ENCODE data around the gene OR2D2.
"Not testable (repeated sequence)": the region's sequence is repeated elsewhere in the genome, so short reads cannot be mapped to it uniquely, and the experiment has no call there.

The OR2D2 gene, protein sequence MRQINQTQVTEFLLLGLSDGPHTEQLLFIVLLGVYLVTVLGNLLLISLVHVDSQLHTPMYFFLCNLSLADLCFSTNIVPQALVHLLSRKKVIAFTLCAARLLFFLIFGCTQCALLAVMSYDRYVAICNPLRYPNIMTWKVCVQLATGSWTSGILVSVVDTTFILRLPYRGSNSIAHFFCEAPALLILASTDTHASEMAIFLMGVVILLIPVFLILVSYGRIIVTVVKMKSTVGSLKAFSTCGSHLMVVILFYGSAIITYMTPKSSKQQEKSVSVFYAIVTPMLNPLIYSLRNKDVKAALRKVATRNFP

DNA sequence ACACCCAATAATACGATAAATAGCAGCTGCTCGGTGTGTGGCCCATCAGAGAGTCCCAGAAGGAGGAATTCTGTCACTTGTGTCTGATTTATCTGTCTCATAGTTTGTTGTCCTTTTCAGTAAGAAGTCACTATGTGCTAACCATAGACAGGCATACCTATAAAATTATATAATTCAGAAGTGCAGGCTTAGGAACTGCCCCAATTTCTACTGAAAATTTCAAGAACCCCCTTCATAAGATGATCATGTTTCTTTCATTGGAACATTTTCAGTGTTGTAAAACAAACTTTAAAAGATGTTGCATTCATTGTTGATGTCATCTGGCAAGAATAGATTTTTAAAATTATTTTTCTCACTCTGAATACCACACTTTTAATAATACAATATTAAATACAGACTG is at the start of gene OR2D2:
OR2D2 (minus strand) TSS at position 101 of the 400 bp plus-strand sequence; CDS start at position 101, 0 bp downstream.
- no peak for DNase-seq

DNA sequence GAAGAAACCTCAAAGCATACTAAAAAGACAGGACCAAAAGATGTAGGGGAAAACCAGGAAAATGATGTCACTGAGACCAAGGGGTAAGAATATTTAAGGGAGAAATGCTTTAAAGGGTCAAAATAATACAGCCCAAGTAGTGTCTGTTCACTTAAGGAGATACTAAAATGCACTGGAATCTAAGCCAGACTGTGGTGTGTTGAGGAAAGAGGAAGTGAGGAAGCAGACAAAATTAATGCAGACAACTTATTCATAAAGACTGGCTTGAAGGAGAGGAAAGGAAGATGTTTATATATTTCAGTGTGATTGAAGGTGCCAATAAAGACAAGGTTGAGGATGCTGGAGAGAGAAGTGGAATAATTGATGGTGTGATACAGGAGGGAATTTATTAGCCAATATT is 49.7 kb upstream of the OR2D2 start:
- DNase-seq: no peak

DNA sequence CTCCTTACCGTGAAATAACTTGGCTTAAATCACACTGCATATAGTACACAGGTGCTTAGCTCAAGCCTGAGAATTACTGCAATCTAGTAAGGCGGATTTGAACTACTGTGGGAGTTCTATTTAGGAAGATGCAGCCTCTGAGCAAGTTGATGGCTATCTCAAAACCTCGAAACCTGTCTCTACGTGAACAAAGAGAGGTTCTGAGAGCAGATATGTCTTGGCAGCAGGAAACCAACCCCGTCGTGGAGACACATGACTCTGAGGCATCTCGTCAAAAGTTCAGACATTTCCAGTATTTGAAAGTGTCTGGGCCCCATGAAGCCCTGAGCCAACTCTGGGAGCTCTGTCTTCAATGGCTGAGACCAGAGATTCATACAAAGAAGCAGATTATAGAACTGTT is 39.8 kb upstream of the OR2D2 start:
- no peak for DNase-seq

DNA sequence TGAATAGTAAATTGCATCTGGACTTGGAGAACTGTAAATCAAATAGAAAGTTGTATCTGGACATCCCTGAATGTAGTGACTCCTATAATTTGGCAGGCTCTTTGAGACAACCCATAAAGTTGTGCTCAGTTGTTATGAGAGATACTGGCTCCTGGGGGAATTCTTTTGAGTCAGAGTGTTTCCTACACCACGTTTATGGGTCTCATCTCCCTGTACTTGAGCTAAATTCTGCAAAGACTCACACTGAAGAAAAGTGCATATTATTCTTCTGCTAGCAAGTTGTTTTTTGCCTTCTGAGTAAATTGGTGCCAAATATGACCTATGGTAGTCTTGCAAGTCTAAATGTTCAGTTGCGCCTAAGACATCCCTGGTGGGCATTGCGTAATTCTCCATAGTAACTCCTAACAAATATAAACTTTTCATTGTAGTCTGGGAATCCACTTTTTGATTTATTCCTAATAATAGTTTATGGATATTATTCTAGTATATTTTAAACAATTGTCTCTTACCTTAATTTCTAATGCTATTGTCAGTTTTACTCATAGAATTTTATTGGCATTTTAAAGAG is 38.9 kb upstream of the OR2D2 start:
- no peak for DNase-seq

DNA sequence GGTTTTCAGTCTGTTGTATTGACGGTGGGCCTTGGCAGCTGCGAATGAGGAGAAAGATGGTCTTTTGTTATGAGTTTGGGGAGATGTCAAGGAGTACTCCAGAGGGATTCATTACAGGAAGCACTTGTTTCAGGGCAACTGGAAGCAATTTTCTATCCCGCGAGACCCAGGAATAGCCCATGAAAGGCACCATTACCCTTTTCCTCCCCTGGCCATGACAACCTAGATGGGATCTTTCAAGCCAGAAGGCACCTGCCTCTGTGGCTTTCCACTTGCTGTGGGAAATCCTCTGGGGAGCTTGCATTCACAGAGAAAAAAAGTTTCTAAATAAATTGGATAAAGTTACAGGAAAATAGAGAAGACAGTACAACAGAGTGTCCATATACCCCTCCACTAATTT is 36.6 kb upstream of the OR2D2 start:
- DNase-seq: no peak

DNA sequence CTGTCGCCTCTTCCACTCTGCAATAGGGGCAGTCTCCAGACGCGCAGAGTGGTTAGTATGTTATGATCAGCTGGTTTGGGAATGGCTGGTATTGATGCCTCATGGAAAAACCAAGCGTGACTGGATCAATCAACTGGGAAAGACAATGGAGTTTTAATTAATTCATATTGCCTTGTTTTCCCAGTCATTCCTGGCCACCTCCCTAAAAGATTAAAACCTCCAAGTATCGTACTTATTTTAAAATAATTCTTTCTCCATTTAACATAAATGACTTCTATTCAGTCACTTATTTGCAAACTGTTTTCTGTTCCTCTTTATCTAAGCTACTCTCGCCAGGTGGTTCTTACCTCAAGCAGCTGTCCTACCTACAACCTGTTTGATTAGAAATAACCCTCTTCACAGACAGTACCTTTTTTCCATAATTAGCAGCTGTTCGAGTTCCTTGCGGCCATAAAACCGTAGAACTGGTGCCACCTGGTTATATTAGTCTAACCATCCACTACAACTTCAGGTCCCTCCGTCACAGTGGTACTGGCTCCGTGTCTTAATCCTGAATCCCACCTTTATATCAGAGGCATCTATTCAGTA is 34.8 kb upstream of the OR2D2 start:
- DNase-seq: peak; percentile 10

DNA sequence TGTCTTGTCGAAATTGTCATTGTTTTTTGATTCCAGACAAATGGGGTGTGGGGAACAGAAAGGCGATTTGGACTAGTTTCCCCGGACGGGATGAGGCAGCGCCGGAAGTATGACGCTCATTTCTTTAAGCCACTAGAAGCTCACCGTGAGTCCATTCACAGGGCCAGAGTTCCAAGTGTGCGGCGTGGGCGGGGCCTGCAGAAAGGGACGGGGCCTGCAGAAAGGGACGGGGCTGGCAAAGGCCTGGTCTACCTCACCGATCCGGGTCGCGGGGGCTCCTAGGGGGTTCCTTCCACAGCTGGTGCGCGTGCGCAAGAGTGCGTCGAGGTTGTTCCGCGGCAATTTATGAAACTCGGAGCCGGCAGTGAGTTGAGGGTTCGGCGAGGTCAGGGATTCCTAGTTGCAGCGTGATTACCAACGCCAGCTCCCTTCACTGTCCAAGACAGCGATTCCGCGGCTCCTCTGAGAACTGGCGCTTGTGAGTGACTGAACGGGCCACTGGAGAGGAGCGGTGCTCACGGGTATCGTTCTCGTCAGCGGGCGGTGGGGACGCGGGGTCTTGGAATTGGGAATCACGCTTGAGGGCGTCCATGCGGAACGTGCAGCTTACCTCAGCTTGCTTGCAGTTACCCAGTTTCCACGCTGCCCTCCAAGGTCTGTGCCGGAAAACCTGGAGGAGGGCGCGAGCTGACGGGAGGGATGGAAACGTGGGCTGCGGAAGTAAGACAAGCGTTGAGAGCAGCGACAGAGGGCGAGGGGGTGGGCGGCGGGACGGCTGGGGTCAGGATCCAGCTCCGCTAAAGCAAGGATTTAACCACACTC is 34.1 kb upstream of the OR2D2 start, which contains the start of gene ZNF215:
ZNF215 (plus strand) TSS at position 219 of the 822 bp plus-strand sequence. CDS start 5,847 bp downstream, outside the sequence.
- peak; percentile 94 for DNase-seq

DNA sequence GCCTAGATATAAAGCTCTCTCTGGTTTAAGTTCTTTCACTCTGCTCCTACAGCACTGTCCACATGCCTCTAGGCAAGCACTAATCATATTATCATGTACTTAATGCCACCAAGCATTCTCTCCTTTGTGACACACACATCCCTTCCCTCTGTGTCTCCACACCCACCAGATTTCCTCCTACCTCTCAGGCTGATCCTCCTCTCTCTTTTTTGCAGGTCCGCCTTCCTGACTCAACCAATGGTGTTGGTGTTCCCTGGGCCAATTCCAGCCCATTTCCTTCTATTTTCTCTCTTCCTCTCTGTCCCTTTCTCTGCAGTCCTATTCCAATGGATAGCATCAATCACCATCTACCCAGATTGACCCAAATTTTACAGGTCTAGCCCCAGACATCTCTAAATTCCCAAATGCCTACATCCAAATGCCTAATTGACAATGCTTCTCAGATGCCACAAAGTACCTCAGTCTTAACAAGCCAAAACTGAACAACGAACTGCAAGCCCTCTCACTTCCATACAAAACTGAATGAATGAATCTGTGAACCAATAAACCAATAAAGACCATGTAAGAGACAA is 33.4 kb upstream of the OR2D2 start:
- peak; percentile 34 for DNase-seq

DNA sequence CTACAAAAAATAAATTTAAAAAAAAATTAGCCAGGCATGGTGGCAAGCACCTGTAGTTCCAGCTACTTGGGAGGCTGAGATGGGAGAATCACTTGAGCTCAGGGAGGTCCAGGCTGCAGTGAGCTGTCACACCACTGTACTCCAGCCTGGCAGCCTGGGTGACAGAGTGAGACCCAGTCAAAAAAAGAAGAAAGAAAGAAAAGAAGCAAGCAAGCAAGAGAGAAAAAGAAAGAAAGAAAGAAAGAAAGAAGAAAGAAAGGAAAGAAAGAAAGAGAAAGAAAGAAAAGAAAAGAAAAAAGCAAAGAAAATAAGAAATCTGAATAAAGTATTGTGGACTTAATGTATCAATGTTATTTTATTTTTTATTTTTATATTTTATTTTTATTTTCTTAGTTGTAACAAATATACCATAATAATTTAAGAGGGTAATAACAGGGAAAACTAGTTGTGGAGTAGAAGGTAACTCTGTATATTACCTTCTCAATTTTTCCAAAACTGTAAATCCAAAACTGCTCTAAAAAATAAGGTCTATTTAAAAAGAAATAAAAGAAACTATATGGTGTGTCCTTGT is 32.8 kb upstream of the OR2D2 start:
- no peak for DNase-seq

DNA sequence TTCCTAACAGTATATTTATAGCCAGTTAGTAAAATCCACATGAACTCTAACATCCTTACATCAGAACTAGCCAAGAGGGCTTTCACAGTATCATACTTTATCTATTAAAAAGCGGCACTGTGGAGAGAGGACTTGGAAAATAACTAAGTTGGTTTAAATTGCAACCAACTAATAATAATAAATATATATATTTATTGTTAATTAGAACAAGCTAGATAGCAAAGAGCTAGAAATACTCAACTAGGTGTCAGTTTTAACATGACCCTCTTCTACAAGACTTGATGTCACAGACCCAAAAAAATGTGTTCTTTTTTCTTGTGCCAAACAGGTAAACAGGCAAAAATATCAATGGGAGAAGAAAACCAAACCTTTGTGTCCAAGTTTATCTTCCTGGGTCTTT is 28.4 kb upstream of the OR2D2 start, which contains the start of gene OR2D3:
OR2D3 (plus strand) TSS at position 301 of the 400 bp plus-strand sequence; CDS start at position 301, 0 bp downstream.
- no peak for DNase-seq

DNA sequence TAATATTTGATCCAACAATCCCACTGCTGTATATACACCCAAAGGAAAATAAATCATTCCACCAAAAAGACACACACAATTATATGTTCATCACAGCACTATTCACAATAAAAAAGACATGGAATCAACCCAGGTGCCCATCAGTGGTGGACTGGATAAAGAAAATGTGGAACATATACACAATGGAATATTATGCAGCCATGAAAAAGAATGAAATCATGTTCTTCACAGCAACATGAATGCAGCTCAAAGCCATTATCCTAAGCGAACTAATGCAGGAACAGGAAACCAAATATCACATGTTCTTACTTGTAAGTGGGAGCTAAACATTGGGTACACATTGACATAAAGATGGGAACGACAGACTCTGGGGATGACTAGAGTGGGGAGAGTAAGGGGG is 27.4 kb upstream of the OR2D2 start:
- no peak for DNase-seq

DNA sequence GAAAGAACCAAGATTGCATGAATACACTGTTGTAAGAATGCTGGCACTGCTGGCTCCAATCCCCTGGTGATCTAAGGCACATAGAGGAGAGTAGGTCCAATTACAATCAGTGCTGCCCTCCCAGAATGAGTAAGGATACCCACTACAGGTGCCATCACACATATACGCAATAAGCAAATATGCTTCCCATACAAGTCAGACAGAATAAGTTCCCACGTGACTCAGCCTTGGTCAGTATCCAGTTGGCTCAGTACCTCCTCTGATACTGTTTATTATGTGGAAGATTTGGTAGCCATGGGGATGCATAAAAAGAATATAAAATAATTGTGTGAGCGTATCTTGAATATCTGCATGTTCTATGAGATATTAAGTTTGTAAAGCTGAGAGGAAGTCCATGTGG is 19.6 kb upstream of the OR2D2 start:
- DNase-seq: no peak

DNA sequence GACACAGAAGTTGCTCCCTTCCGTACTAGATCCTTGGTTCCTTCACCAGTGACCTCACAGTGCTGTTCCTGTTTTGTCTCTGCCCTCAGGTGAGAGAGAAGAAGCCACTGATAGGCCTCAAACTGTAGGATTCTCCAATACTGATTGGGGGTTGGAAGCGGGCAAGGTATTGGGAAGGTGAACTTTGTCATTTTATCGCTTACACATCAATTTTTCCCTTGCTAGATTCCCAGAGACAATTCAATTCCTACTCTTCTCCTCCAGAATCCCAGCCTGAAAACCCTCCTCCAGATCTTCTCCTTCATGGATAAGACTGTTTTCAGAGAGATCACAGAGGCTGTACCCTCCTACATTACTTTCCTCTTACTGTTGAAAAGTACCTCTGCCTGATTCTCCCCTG is 19.1 kb upstream of the OR2D2 start:
- DNase-seq: no peak

DNA sequence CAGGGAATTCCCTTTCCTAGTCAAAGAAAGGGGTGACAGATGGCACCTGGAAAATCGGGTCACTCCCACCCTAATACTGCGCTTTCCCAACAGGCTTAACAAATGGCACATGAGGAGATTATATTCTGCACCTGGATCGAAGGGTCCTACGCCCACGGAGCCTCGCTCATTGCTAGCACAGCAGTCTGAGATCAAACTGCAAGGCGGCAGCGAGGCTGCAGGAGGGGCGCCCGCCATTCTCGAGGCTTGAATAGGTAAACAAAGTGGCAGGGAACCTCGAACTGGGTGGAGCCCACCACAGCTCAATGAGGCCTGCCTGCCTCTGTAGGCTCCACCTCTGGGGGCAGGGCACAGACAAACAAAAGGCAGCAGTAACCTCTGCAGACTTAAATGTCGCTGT is 12.5 kb upstream of the OR2D2 start:
- DNase-seq: not testable (repeated sequence)

DNA sequence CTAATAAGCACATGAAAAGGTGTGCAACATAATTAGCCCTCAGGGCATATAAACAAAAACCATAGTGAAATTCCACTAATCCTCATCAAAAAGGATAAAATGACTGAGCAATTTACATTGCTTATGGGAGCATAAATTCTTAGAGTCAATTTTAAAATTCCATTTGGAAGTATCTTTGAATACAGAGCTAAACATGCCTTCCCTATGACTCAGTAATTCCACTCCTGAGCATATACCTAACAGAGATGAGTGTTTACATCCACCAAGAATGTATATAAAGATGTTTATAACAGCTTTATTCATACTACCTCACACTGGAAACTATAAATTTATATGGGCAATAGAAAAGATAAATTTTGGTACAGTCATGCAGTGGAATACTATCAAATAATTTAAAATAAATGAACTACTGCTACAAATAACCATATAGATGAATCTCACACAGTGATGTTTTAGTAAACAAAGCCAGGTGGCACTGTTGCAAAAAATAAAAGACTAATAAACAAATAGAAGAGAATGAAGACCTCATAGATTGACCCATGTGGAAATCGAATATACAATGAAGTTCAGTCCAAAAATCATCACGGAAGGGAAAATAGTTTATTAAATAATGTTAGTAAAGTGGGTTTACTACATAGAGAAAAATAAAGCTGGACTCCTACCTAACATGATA is 8.2 kb upstream of the OR2D2 start:
- DNase-seq: no peak

DNA sequence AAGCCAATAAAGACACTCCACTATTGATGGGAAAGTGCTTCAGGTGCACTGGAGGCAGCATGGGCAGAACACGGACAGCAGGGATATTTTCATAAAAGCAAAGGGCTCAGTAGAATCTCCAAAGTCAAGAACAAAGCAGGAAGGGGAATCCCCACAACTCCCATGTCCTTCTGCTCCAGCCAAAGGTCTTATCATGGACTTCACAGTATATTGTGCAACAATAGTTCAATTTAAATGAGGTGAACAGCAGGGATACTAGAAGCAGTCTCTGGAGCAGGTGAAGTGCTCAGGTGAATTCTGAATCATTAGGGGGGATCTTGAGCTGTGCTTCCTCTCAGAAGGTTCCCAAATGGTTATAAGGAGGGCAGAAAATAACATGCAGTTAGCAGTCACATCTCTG is 6.6 kb upstream of the OR2D2 start:
- DNase-seq: no peak

DNA sequence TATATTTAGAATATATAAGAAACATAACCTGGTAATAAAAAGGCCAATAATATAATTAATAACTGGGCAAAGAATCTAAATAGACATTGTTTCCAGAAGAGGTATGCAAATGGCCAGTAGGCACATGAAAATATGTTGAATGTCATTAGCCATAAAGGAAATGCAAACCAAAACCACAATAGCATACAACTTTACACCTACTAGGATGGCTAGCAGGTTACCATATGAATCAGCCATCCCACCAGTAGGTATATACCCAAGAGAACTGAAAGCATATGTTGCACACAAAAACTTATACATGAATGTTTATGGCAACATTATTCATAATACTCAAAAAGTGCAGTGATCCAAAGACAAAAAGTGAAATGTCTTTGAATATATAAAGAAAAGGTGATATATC is 2.7 kb upstream of the OR2D2 start:
- DNase-seq: no peak

DNA sequence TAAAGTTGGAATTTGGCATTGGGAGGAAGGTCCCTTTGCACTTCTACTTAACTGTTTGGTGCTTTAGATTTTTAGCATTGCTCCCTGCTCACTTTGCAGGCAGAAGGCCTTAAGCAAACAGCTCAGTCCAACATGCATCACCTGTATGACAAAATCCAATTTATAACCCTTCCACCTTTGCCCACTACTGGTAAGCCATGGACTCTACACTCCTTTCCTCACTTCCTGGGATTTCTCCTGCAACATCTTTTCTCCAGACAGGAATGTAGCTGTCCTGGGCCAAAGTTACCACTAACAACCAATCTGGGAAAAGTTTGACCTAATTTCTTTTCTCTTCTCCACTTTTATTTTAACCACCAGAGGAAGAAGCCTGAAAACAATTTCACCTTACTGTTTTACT is 1.8 kb upstream of the OR2D2 start:
- no peak for DNase-seq

DNA sequence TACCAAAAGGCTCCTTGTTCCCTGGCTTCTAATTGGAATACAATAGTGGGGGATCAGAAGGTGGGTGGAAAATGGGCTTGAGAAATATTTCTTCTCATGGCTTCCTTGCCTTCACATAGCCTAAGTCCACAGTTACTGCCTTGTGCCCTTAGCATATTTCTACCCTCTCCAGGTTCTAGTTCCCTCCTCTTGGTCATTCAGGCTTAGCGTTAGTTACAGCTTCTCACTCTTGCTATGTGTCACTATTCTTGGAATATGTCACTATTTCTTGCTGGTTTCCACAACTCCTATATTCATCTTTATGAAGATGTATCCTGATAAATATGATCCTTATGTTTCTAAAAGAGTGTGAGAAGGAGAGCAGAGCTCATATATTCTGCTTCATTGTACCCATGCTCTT is 2.5 kb downstream of the OR2D2 start:
- no peak for DNase-seq

DNA sequence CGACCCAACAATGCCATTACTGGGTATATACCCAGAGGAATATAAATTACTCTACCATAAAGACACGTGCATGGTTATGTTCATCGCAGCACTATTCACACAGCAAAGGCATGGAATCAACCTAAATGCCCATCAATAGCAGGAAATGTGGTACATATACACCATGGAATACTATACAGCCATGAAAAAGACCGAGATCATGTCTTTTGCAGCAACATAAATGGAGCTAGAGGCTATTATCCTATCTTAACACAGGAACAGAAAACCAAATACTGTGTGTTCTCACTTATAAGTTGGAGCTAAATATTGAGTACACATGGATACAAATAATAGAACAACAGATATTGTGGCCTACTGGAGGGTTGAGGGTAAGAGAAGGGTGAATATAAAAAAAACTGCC is 3.5 kb downstream of the OR2D2 start:
- no peak for DNase-seq

DNA sequence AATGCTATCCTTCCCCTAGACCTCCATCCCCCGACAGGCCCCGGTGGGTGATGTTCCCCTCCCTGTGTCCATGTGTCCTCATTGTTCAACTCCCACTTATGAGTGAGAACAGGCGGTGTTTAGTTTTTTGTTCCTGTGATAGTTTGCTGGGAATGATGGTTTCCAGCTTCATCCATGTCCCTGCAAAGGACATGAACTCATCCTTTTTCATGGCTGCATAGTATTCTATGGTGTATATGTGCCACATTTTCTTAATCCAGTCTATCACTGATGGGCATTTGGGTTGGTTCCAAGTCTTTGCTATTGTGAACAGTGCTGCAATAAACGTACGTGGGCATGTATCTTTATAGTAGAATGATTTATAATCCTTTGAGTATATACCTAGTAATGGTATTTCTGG is 4.6 kb downstream of the OR2D2 start:
- DNase-seq: not testable (repeated sequence)

DNA sequence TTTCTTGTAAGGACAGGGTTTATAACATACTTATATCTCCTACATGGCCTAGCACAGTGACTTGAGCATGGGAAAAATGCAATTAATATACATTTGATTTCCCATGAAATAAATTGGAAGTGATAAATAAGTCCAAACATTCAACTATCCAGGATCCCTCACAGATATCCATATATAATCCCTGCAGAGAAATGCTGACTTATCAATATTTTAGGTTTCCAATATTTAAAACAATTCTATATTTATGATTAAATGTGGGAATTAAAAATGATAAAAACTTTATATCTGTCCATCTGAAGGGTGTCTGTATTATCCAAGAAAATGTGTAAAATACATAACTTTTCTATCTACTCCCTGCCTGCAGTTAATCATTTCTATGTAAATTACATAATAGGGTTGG is 9.5 kb downstream of the OR2D2 start:
- DNase-seq: no peak
